Smooth muscle cell (in vitro differentiated cells): Measurements from ENCODE around the gene GPHN. TPM values are rescaled to one million over a fixed set of nuclear protein-coding genes. Genes with fewer than 3 reads are reported as not detected.

Source experiments
- DNase-seq: peaks from one replicate; lab custom pipeline; 2025; ENCODE audit not compliant: unreplicated experiment; lab: John Stamatoyannopoulos, UW
- H2AFZ ChIP-seq: fragments of 200-600 bp; sonication (generic); 2 replicates; pipeline ENCODE4 v1.6.0; 2016; ENCODE audit warnings: antibody characterized with exemption, low read depth, mild to moderate bottlenecking
- H3F3A ChIP-seq: fragments of 200-600 bp; sonication (generic); 2 replicates; pipeline ENCODE4 v1.6.0; 2017; ENCODE audit warnings: antibody characterized with exemption, low read depth
- H3K27ac ChIP-seq: fragments of 200-600 bp; sonication (generic); 2 replicates; pipeline ENCODE4 v1.5.1; 2016; ENCODE audit warnings: low read depth, mild to moderate bottlenecking
- H3K27me3 ChIP-seq: fragments of 200-600 bp; sonication (generic); 2 replicates; pipeline ENCODE4 v1.6.1; 2016; ENCODE audit warnings: low read depth, mild to moderate bottlenecking
- H3K36me3 ChIP-seq: fragments of 200-600 bp; sonication (generic); 2 replicates; pipeline ENCODE4 v1.5.1; 2016; ENCODE audit warnings: low read depth
- H3K4me1 ChIP-seq: fragments of 200-600 bp; sonication (generic); 2 replicates; pipeline ENCODE4 v1.5.1; 2016; ENCODE audit warnings: low read depth
- H3K4me2 ChIP-seq: fragments of 200-600 bp; sonication (generic); 2 replicates; pipeline ENCODE4 v1.6.0; 2016; ENCODE audit warnings: mild to moderate bottlenecking
- H3K4me3 ChIP-seq: fragments of 200-600 bp; sonication (generic); 2 replicates; pipeline ENCODE4 v1.5.1; 2016; ENCODE audit warnings: mild to moderate bottlenecking
- H3K79me2 ChIP-seq: fragments of 200-600 bp; sonication (generic); 2 replicates; pipeline ENCODE4 v1.6.0; 2016; ENCODE audit warnings: low read depth, mild to moderate bottlenecking
- H3K9ac ChIP-seq: fragments of 200-600 bp; sonication (generic); 2 replicates; pipeline ENCODE4 v1.6.0; 2016; ENCODE audit warnings: low read depth
- H3K9me3 ChIP-seq: fragments of 200-600 bp; sonication (generic); replicated peaks from 2 replicates; pipeline ENCODE4 v1.5.1; 2016; ENCODE audit warnings: low read depth
- H4K20me1 ChIP-seq: fragments of 200-600 bp; sonication (generic); 2 replicates; pipeline ENCODE4 v1.6.0; 2016; ENCODE audit warnings: low read depth
- CTCF ChIP-seq: fragments of 200-600 bp; sonication (generic); IDR thresholded peaks from 2 replicates; pipeline ENCODE4 v1.5.1; 2017; ENCODE audit warnings: borderline replicate concordance, mild to moderate bottlenecking, antibody characterized with exemption; ENCODE audit not compliant: insufficient read depth, poor library complexity, severe bottlenecking
- WGBS: methylation state at CpG from one replicate; pipeline ENCODE4 v1.1.7; 2016; ENCODE audit warnings: low lambda C conversion rate; 5-methylcytosine and 5-hydroxymethylcytosine counted together
- polyA plus RNA-seq: library from polyadenylated mRNA; unstranded; fragments of >200 nt; fragmentation: Nextera tagmentation; extraction: Ambion mirVana; gene quantifications from 2 replicates; pipeline ENCODE4 v1.2.1, GENCODE V29; 2016
- total RNA-seq: library from RNA; depleted of rRNA; stranded (reverse); fragments of >200 nt; gene quantifications from 2 replicates; pipeline ENCODE4 v1.2.3, GENCODE V29; 2014

The GPHN gene
- total and polyA plus RNA-seq, 2 experiments from 2014 or later = 8.6 to 18.9 TPM

GRCh38 chr14:67077921-67078320 is 570.0 kb downstream of the GPHN start:
- DNase-seq = no peak
- no peaks in the 10 kb centered on the region for H3K36me3 ChIP-seq
- no peak overlapping the region for H3K9ac ChIP-seq
- no peaks in the 10 kb centered on the region for H3K27me3 ChIP-seq
- TF ChIP-seq CTCF = no peak
- no peak overlapping the region for H2AFZ ChIP-seq
- H4K20me1 ChIP-seq = no peaks in the 10 kb centered on the region
- peaks cover 9% of the 10 kb centered on the region for H3K9me3 ChIP-seq
- H3F3A ChIP-seq = no peaks in the 10 kb centered on the region
- WGBS = 93% methylated on average over 3 of the region's 3 CpGs
- H3K4me1 ChIP-seq = no peaks in the 10 kb centered on the region
- H3K79me2 ChIP-seq = no peaks in the 10 kb centered on the region
- H3K4me3 ChIP-seq = no peak overlapping the region
- H3K4me2 ChIP-seq = no peak overlapping the region
- no peak overlapping the region for H3K27ac ChIP-seq

GRCh38 chr14:67079846-67080245 is 571.9 kb downstream of the GPHN start:
- Histone ChIP-seq H3K27me3 (no peaks in the 10 kb centered on the region), H3K9ac (no peak overlapping the region), H2AFZ (no peak overlapping the region), H3K4me1 (no peaks in the 10 kb centered on the region), H3F3A (no peaks in the 10 kb centered on the region), H4K20me1 (no peaks in the 10 kb centered on the region), H3K9me3 (peaks cover 9% of the 10 kb centered on the region), H3K79me2 (no peaks in the 10 kb centered on the region), H3K27ac (no peak overlapping the region), H3K4me3 (no peak overlapping the region), H3K4me2 (no peak overlapping the region), H3K36me3 (no peaks in the 10 kb centered on the region)
- no peak for TF ChIP-seq CTCF
- DNase-seq = no peak

DNA sequence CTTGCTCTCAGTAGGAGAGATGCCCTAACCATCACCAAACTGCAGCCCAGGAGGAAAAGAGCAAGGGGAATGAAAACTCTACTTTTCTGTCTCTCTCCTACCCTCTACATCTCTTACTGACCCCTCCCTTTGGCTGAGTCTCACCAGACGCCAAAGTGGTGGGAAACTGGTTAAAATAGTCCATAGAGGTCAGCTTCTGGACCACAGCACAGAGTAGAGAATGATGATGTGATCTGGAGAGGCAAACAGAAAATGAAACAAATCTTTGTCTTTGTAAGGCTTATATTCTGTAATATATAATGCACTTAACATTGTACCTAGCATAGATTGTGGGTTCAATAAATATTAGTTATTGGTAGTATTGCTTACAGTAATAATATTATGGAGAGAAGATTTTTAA is 600.3 kb downstream of the GPHN start:
- WGBS = 74% methylated on average over 1 of the region's 1 CpG
- no peaks in the 10 kb centered on the region for H3K36me3 ChIP-seq
- H3K4me3 ChIP-seq = no peak overlapping the region
- H4K20me1 ChIP-seq = no peaks in the 10 kb centered on the region
- DNase-seq = no peak
- H3F3A ChIP-seq = no peaks in the 10 kb centered on the region
- H3K79me2 ChIP-seq = no peaks in the 10 kb centered on the region
- H3K27ac ChIP-seq = no peak overlapping the region
- H3K4me1 ChIP-seq = no peaks in the 10 kb centered on the region
- peaks cover 4% of the 10 kb centered on the region for H3K9me3 ChIP-seq
- H2AFZ ChIP-seq = no peak overlapping the region
- H3K4me2 ChIP-seq = no peak overlapping the region
- H3K9ac ChIP-seq = no peak overlapping the region
- no peak for TF ChIP-seq CTCF
- no peaks in the 10 kb centered on the region for H3K27me3 ChIP-seq

GRCh38 chr14:67111022-67111421 is 603.1 kb downstream of the GPHN start:
- Histone ChIP-seq H3K9ac (no peak overlapping the region), H2AFZ (no peak overlapping the region), H3K4me3 (no peak overlapping the region), H3K27ac (no peak overlapping the region), H3F3A (no peaks in the 10 kb centered on the region), H3K36me3 (no peaks in the 10 kb centered on the region), H3K79me2 (no peaks in the 10 kb centered on the region), H4K20me1 (no peaks in the 10 kb centered on the region), H3K9me3 (peaks cover 4% of the 10 kb centered on the region), H3K27me3 (no peaks in the 10 kb centered on the region), H3K4me1 (no peaks in the 10 kb centered on the region), H3K4me2 (no peak overlapping the region)
- DNase-seq = no peak
- no peak for TF ChIP-seq CTCF
- 57% methylated on average over 1 of the region's 1 CpG for WGBS
